ENCODE results near the gene CEMIP.

CEMIP gene

DNA sequence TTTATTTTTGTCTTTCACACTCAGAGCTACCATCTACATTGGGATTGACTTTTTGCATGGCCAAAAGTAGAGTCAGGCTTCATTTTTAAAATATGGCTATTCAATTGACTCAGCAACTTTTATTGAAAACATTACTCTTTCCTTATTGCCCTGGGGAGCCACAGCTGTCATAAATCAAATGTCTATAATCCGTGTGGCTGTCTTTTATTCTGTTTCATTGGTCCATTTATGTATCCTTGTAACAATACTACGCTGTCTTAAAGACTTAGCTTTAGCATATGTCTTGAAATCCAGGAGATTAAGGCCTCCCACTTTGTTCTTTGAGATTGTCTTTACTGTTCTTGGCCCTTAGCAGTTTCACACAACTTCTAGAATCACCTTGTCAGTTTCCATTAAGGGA is 55.2 kb downstream of the CEMIP start:
- no peak for TF ChIP-seq CTCF (IDR thresholded peaks at IDR 0.05; ENCODE audit: low read depth, low read length, missing control alignments)
- no peak for DNase-seq (ENCODE audit: extremely low read depth, low read depth)
- H3K4me3 ChIP-seq (replicated peaks; ENCODE audit: low read depth, low read length): no peak overlapping the region

- TF ChIP-seq CTCF (IDR thresholded peaks at IDR 0.05; ENCODE audit: low read depth, low read length, missing control alignments): no peak
- no peak overlapping the region for H3K4me3 ChIP-seq (replicated peaks; ENCODE audit: low read depth, low read length)
- DNase-seq (ENCODE audit: extremely low read depth, low read depth): no peak
Measured at GRCh38 chr15:80834906-80835305, 55.7 kb downstream of the CEMIP start.

DNA sequence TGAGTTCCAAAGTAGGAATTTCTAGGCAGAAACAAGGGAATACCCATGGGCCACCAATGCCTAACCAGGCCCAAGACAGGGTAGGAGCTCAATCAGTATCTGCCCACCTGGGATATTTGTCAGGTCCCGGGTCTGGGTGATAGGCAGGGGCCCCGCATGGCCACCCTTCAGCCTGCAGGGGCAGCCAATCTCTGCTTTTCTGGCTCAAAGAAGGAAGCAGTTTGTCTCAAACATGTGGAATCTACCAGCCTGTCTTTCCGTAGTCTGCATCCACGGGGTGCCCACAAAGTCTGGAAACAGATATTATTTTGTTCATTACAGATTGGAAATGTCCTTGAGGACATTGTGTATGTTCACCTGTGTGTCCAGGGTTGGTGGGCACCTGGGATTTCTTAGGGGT is 56.2 kb downstream of the CEMIP start:
- no peak for TF ChIP-seq CTCF (IDR thresholded peaks at IDR 0.05; ENCODE audit: low read depth, low read length, missing control alignments)
- no peak overlapping the region for H3K4me3 ChIP-seq (replicated peaks; ENCODE audit: low read depth, low read length)
- DNase-seq (ENCODE audit: extremely low read depth, low read depth): no peak

GRCh38 chr15:80836223-80836622 is 57.1 kb downstream of the CEMIP start:
- no peak overlapping the region for H3K4me3 ChIP-seq (replicated peaks; ENCODE audit: low read depth, low read length)
- no peak for DNase-seq (ENCODE audit: extremely low read depth, low read depth)
- TF ChIP-seq CTCF (IDR thresholded peaks at IDR 0.05; ENCODE audit: low read depth, low read length, missing control alignments): no peak

DNA sequence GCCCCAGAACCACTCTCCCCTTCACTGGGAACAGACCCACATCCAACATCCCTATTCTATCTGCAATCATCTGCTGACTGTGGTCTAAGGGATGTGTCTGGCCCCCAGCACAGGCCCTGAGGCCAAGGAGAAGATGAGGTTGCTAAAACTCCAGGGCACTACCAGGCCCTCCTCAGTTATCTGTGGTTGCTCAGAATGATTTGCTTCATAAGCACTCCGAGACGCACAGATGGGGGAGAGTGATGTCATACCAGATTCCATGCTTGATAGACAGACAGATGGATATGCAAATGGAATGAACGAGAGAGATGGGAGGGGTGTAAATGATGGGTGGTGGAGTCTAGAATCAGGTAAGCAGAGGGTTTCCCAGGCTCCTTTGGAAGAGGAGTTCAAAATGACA is 57.8 kb downstream of the CEMIP start:
- H3K4me3 ChIP-seq (replicated peaks; ENCODE audit: low read depth, low read length): no peak overlapping the region
- no peak for TF ChIP-seq CTCF (IDR thresholded peaks at IDR 0.05; ENCODE audit: low read depth, low read length, missing control alignments)

GRCh38 chr15:80838012-80838411 is 58.8 kb downstream of the CEMIP start:
- H3K4me3 ChIP-seq (replicated peaks; ENCODE audit: low read depth, low read length): no peak overlapping the region
- no peak for DNase-seq (ENCODE audit: extremely low read depth, low read depth)
- no peak for TF ChIP-seq CTCF (IDR thresholded peaks at IDR 0.05; ENCODE audit: low read depth, low read length, missing control alignments)

More for the DNA sequence above, 57.8 kb downstream of the CEMIP start:
- no peak for DNase-seq (ENCODE audit: extremely low read depth, low read depth)

DNA sequence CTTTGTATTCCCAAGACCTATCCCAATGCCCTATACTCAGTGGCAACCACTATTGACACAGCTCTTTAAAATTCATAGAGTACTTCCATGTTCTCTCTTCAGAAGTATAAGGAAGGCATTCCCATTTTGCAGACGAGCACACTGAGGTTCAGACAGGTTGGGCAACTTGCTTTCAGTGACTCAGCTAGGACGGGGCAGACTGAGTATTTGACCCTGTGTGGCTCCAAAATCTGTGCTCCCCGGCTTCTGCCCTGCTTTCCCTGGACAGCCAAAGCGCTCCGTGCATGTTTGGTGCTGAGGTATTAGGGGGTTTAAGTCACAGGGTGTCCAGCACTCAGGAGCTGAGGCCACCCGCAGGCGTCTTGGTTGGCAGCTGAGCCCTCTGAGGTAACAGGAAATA is 59.5 kb downstream of the CEMIP start:
- TF ChIP-seq CTCF (IDR thresholded peaks at IDR 0.05; ENCODE audit: low read depth, low read length, missing control alignments): no peak
- DNase-seq (ENCODE audit: extremely low read depth, low read depth): no peak
- H3K4me3 ChIP-seq (replicated peaks; ENCODE audit: low read depth, low read length): no peak overlapping the region
